Right forelimb (tissue), 1 donor: ENCODE measurements around the gene RGS12.

Source experiments
- DNase-seq: peaks from one replicate; pipeline ENCODE4 v3.0.0-alpha.2; 2018

Gene RGS12

GRCh38 chr4:3284734-3285557 lies 7.9 kb upstream of the RGS12 start:
- DNase-seq = peak; percentile 13

- peak; percentile 51 for DNase-seq
Observed at GRCh38 chr4:3285558-3286334, 7.1 kb upstream of the RGS12 start.

- peak; percentile 40 for DNase-seq
Observed at GRCh38 chr4:3286335-3287175, 6.3 kb upstream of the RGS12 start.

GRCh38 chr4:3287271-3287971 lies 5.4 kb upstream of the RGS12 start:
- peak; percentile 44 for DNase-seq

GRCh38 chr4:3287972-3288570 lies 4.8 kb upstream of the RGS12 start:
- DNase-seq = peak; percentile 30

- peak; percentile 38 for DNase-seq
Observed at GRCh38 chr4:3288571-3289094, 4.2 kb upstream of the RGS12 start.

- DNase-seq = peak; percentile 39
Observed at GRCh38 chr4:3290476-3290875, 2.3 kb upstream of the RGS12 start.

GRCh38 chr4:3290889-3291321 lies 1.9 kb upstream of the RGS12 start:
- DNase-seq = peak; percentile 35

- DNase-seq = no peak
Observed at GRCh38 chr4:3291411-3291968, 1.3 kb upstream of the RGS12 start.

- no peak for DNase-seq
Observed at GRCh38 chr4:3291969-3292570, 751 bp upstream of the RGS12 start.

- DNase-seq = peak; percentile 66
Observed at GRCh38 chr4:3293401-3294391, 875 bp downstream of the RGS12 start.

- peak; percentile 31 for DNase-seq
Observed at GRCh38 chr4:3294401-3295241, 1.8 kb downstream of the RGS12 start.

GRCh38 chr4:3295837-3296624 lies 3.2 kb downstream of the RGS12 start:
- DNase-seq = peak; percentile 27

GRCh38 chr4:3296651-3297050 lies 3.8 kb downstream of the RGS12 start:
- peak; percentile 6 for DNase-seq

GRCh38 chr4:3297066-3297859 lies 4.4 kb downstream of the RGS12 start:
- peak; percentile 21 for DNase-seq

- DNase-seq = peak; percentile 37
Observed at GRCh38 chr4:3299122-3299975, 6.5 kb downstream of the RGS12 start.
